Measurements from ENCODE around the gene LSM8.

LSM8 gene

GRCh38 chr7:118214051-118214832 lies 30.3 kb downstream of the LSM8 start:
- TF ChIP-seq ZFX (IDR thresholded peaks at IDR 0.05) = no peak
- TF ChIP-seq CTCF (conservative IDR thresholded peaks at IDR 0.05) = no peak
- no peak overlapping the region for H3K27ac ChIP-seq

- H3K27ac ChIP-seq = no peak overlapping the region
- no peak for TF ChIP-seq ZFX (IDR thresholded peaks at IDR 0.05)
- no peak for TF ChIP-seq CTCF (conservative IDR thresholded peaks at IDR 0.05)
Measured at GRCh38 chr7:118214833-118215182, 30.8 kb downstream of the LSM8 start.

GRCh38 chr7:118217210-118217619 lies 33.3 kb downstream of the LSM8 start:
- TF ChIP-seq CTCF (conservative IDR thresholded peaks at IDR 0.05) (no peak), ZFX (IDR thresholded peaks at IDR 0.05) (no peak)
- H3K27ac ChIP-seq = no peak overlapping the region

GRCh38 chr7:118218413-118219156 lies 34.6 kb downstream of the LSM8 start:
- H3K27ac ChIP-seq = no peak overlapping the region
- TF ChIP-seq ZFX (IDR thresholded peaks at IDR 0.05) = no peak

- TF ChIP-seq ZFX (IDR thresholded peaks at IDR 0.05) = no peak
- TF ChIP-seq CTCF (conservative IDR thresholded peaks at IDR 0.05) = no peak
- no peak overlapping the region for H3K27ac ChIP-seq
Measured at GRCh38 chr7:118219157-118219512, 35.2 kb downstream of the LSM8 start.

- no peak overlapping the region for H3K27ac ChIP-seq
- TF ChIP-seq ZFX (IDR thresholded peaks at IDR 0.05) (no peak), CTCF (conservative IDR thresholded peaks at IDR 0.05) (no peak)
Measured at GRCh38 chr7:118220583-118220982, 36.6 kb downstream of the LSM8 start.

GRCh38 chr7:118222591-118222990 lies 38.6 kb downstream of the LSM8 start:
- no peak overlapping the region for H3K27ac ChIP-seq
- no peak for TF ChIP-seq CTCF (conservative IDR thresholded peaks at IDR 0.05)
- TF ChIP-seq ZFX (IDR thresholded peaks at IDR 0.05) = no peak
